ENCODE measurements around the gene CATSPERE. TPM values are rescaled to one million over a fixed set of nuclear protein-coding genes. Genes with fewer than 3 reads are reported as not detected.

CATSPERE gene
- total and polyA plus RNA-seq, 2 of the 8 experiments (the other 6 are each of a cell fraction or from before 2014, with no cell fraction given), result 0.05 to 0.45 TPM

- 69% methylated on average over 4 of the region's 4 CpGs; no CpG with 5 or more reads in 1 of the 2 experiments for WGBS, 2 experiments (ENCODE audit: extremely low coverage in 1 of 2, insufficient coverage in 1 of 2, insufficient read length in 1 of 2, insufficient replicate concordance in 2 of 2, low coverage in 1 of 2, low lambda C conversion rate in 2 of 2, missing lambda C conversion rate in 1 of 2)
- Histone ChIP-seq H3K18ac (ENCODE audit: extremely low read depth, low read length) (no peak overlapping the region), H3K27ac (ENCODE audit: low read depth, low read length) (no peak overlapping the region), H3K4ac (replicated peaks; ENCODE audit: insufficient read length, low read depth, low read length) (no peak overlapping the region), H4K20me1 (replicated peaks in 1 of 2; ENCODE audit: control insufficient read depth in 1 of 2, insufficient read depth in 2 of 2, low read length in 2 of 2) (no peaks in the 10 kb centered on the region), H3K56ac (replicated peaks; ENCODE audit: insufficient read length, low read depth, low read length) (no peak overlapping the region), H2AFZ (ENCODE audit: low read length) (no peak overlapping the region), H4K91ac (replicated peaks; ENCODE audit: insufficient read length, low read length) (no peak overlapping the region), H3K9me3 (ENCODE audit: insufficient read depth in 2 of 2, low read depth in 1 of 2, low read length in 1 of 2) (no peaks in the 10 kb centered on the region), H2BK5ac (ENCODE audit: low read depth, low read length) (no peak overlapping the region), H3K4me1 (replicated peaks in 1 of 4; ENCODE audit: control insufficient read depth in 3 of 4, insufficient read depth in 4 of 4, low read length in 3 of 4) (no peaks in the 10 kb centered on the region), H2BK15ac (ENCODE audit: low read length) (no peak overlapping the region), H3K79me1 (ENCODE audit: low read depth, low read length) (no peaks in the 10 kb centered on the region; the same call in 1 of the 2 replicates), H3K9ac (replicated peaks in 1 of 4; ENCODE audit: extremely low read depth in 1 of 4, low read depth in 3 of 4, low read length in 3 of 4) (no peak overlapping the region), H2BK120ac (replicated peaks; ENCODE audit: low read depth, low read length) (no peak overlapping the region), H3K23ac (ENCODE audit: insufficient read length) (no peak overlapping the region), H3K79me2 (ENCODE audit: control insufficient read depth in 1 of 2, insufficient read depth in 2 of 2, low read length in 2 of 2) (peaks cover 0 to 90% of the 10 kb centered on the region in 2 experiments; a peak in 3 of 4 replicates), H2BK20ac (ENCODE audit: low read length) (no peak overlapping the region), H4K8ac (ENCODE audit: extremely low read depth, insufficient read depth, low read length) (no peak overlapping the region), H3K23me2 (ENCODE audit: low read depth, low read length) (no peaks in the 10 kb centered on the region), H3K4me2 (ENCODE audit: insufficient read depth in 1 of 2, low read depth in 2 of 2, low read length in 2 of 2) (no peak overlapping the region), H3K14ac (ENCODE audit: insufficient read length) (no peak overlapping the region), H3K27me3 (replicated peaks in 1 of 4; ENCODE audit: control insufficient read depth in 3 of 4, extremely low read depth in 1 of 4, insufficient read depth in 3 of 4, low read length in 3 of 4) (no peaks in the 10 kb centered on the region), H4K5ac (ENCODE audit: insufficient read length, low read depth, low read length) (no peak overlapping the region), H3K4me3 (ENCODE audit: extremely low read depth in 1 of 4, insufficient read depth in 2 of 4, low read depth in 3 of 4, low read length in 4 of 4) (no peak overlapping the region), H2BK12ac (ENCODE audit: low read depth, low read length) (no peak overlapping the region), H2AK5ac (ENCODE audit: low read depth, low read length) (no peak overlapping the region), H3K36me3 (ENCODE audit: control insufficient read depth in 2 of 4, insufficient read depth in 4 of 4, low read length in 3 of 4) (peaks cover 0 to 7% (median under 1%) of the 10 kb centered on the region in 4 experiments; a peak in 3 of 8 replicates)
- no peak for FAIRE-seq
- ChIA-PET CTCF (ENCODE audit: partially characterized antibody) (interaction anchor here (1.1 kb wide), 1 partner anchor 23 kb away, joined by 3 read pairs; no protein-coding TSS in a partner anchor), POLR2A (ENCODE audit: partially characterized antibody) (no interaction called here)
- DNase-seq (ENCODE audit: low read depth in 1 of 2, low spot score in 2 of 2), result no peak
- TF ChIP-seq TBP (IDR thresholded peaks at IDR 0.05; ENCODE audit: low read depth, low read length) (no peak), TAF7 (optimal IDR thresholded peaks at IDR 0.05; ENCODE audit: borderline replicate concordance, low read depth, low read length) (no peak), ATF2 (IDR thresholded peaks at IDR 0.05; ENCODE audit: low read length) (no peak), PHF8 (conservative IDR thresholded peaks at IDR 0.05; ENCODE audit: low read depth, low read length) (no peak), EZH2 (IDR thresholded peaks at IDR 0.05; ENCODE audit: low read depth, low read length, severe bottlenecking) (no peak), GTF2F1 (IDR thresholded peaks at IDR 0.05; ENCODE audit: borderline replicate concordance, low read depth, low read length) (no peak), CREB1 (IDR thresholded peaks at IDR 0.05) (no peak), KDM1A (IDR thresholded peaks at IDR 0.05; ENCODE audit: borderline replicate concordance, low read length) (no peak), RNF2 (IDR thresholded peaks at IDR 0.05; ENCODE audit: borderline replicate concordance, low read depth, low read length, missing control alignments, poor library complexity, severe bottlenecking) (no peak), NANOG (IDR thresholded peaks at IDR 0.05; ENCODE audit: insufficient read depth, low read depth, low read length, poor library complexity, severe bottlenecking) (no peak)
Observed at GRCh38 chr1:244672946-244673682, 212.0 kb downstream of the CATSPERE start.
